GM12873 (cell line): ENCODE results near the gene RPTOR.

Experiments
- CTCF ChIP-seq: IDR thresholded peaks from 2 replicates; pipeline ENCODE4 v1.5.1; 2012; ENCODE audit warnings: low read depth, mild to moderate bottlenecking, moderate library complexity, low read length, control low read depth; ENCODE audit not compliant: insufficient read depth; ENCODE audit errors: missing control alignments

RPTOR gene

GRCh38 chr17:80802626-80803450 is 258.2 kb downstream of the RPTOR start:
- TF ChIP-seq CTCF: no peak

GRCh38 chr17:80803451-80804428 is 259.1 kb downstream of the RPTOR start:
- no peak for TF ChIP-seq CTCF

- no peak for TF ChIP-seq CTCF
These were observed 259.8 kb downstream of the RPTOR start for GRCh38 chr17:80804466-80804865.

GRCh38 chr17:80805032-80805751 is 260.6 kb downstream of the RPTOR start:
- TF ChIP-seq CTCF: no peak

GRCh38 chr17:80807014-80807413 is 262.4 kb downstream of the RPTOR start:
- no peak for TF ChIP-seq CTCF

GRCh38 chr17:80807882-80808281 is 263.2 kb downstream of the RPTOR start:
- no peak for TF ChIP-seq CTCF
